ENCODE measurements around the gene RNF125. TPM values are rescaled to one million over a fixed set of nuclear protein-coding genes. Genes with fewer than 3 reads are reported as not detected.

Gene RNF125
- 0.39 and 0.76 TPM in 2 replicates for total RNA-seq

GRCh38 chr18:32018331-32019250, at the start of gene RNF125:
Gene RNF125, plus strand, starts transcription at chr18:32018825. Its CDS starts 39 bp downstream, at chr18:32018864.

GRCh38 chr18:32091724-32092421, 73.2 kb downstream of the RNF125 start, which contains the start of gene RNF138:
Gene RNF138, plus strand, starts transcription at chr18:32091874. Its CDS starts 903 bp downstream, at chr18:32092777.

Other genes starting within 250 kb of the RNF125 start
- 53.1 and 53.9 TPM in 2 replicates for gene TRAPPC8, start 75.7 kb upstream of the RNF125 start, total RNA-seq
- 25.9 and 26.0 TPM in 2 replicates for gene RNF138, start 73.0 kb downstream of the RNF125 start, total RNA-seq
- gene MEP1B, start 171.2 kb downstream of the RNF125 start, total RNA-seq: not detected in 2 replicates

All from articular chondrocyte of knee joint (primary cell).